ENCODE results near the gene VSTM4. TPM values are rescaled to one million over a fixed set of nuclear protein-coding genes. Genes with fewer than 3 reads are reported as not detected.

VSTM4 gene
- total RNA-seq, 1 experiment from 2014 or later, result not detected

GRCh38 chr10:49112098-49112497, 3.2 kb downstream of the VSTM4 start:
- no peak overlapping the region for H3K27ac ChIP-seq
- no peaks in the 10 kb centered on the region for H3K79me2 ChIP-seq (ENCODE audit: low read depth)
- H3K4me3 ChIP-seq, result no peak overlapping the region
- intact Hi-C loops (cut with micrococcal nuclease; ENCODE audit: unreplicated experiment), result no loop called here
- peak in 1 of 2 experiments; percentile 16 for DNase-seq
- no TSS peak for BruUV-seq (replicated peaks)
- H3K27me3 ChIP-seq (ENCODE audit: insufficient read depth, low read depth), result peaks cover 53% of the 10 kb centered on the region
- POLR2A ChIA-PET (ENCODE audit: unreplicated experiment), result no interaction called here
- H3K4me1 ChIP-seq (replicated peaks; ENCODE audit: insufficient read depth), result no peaks in the 10 kb centered on the region
- CTCF ChIA-PET, result no interaction called here
- no peak overlapping the region for H3K4me2 ChIP-seq
- H2AFZ ChIP-seq, result no peak overlapping the region
- TF ChIP-seq CTCF (conservative IDR thresholded peaks at IDR 0.05) (no peak), EZH2 (IDR thresholded peaks at IDR 0.05; ENCODE audit: low read depth) (no peak)
- no peaks in the 10 kb centered on the region for H3F3A ChIP-seq (ENCODE audit: insufficient read depth, low read depth)
- H3K9me2 ChIP-seq (ENCODE audit: insufficient read depth), result no peaks in the 10 kb centered on the region
- no peaks in the 10 kb centered on the region for H4K20me1 ChIP-seq (ENCODE audit: insufficient read depth)
- H3K36me3 ChIP-seq (ENCODE audit: low read depth), result no peaks in the 10 kb centered on the region
- H3K9me3 ChIP-seq (ENCODE audit: insufficient read depth, low read depth), result no peaks in the 10 kb centered on the region

GRCh38 chr10:49111320-49111698, 4.0 kb downstream of the VSTM4 start:
- CTCF ChIA-PET, result no interaction called here
- no peak overlapping the region for H2AFZ ChIP-seq
- no peaks in the 10 kb centered on the region for H3F3A ChIP-seq (ENCODE audit: insufficient read depth, low read depth)
- H4K20me1 ChIP-seq (ENCODE audit: insufficient read depth), result no peaks in the 10 kb centered on the region
- no peaks in the 10 kb centered on the region for H3K9me3 ChIP-seq (ENCODE audit: insufficient read depth, low read depth)
- H3K4me3 ChIP-seq, result no peak overlapping the region
- POLR2A ChIA-PET (ENCODE audit: unreplicated experiment), result no interaction called here
- TF ChIP-seq CTCF (conservative IDR thresholded peaks at IDR 0.05), result no peak
- TF ChIP-seq EZH2 (IDR thresholded peaks at IDR 0.05; ENCODE audit: low read depth), result no peak
- H3K79me2 ChIP-seq (ENCODE audit: low read depth), result no peaks in the 10 kb centered on the region
- no peak for DNase-seq
- H3K27ac ChIP-seq, result no peak overlapping the region
- H3K27me3 ChIP-seq (ENCODE audit: insufficient read depth, low read depth), result peaks cover 53% of the 10 kb centered on the region
- BruUV-seq (replicated peaks), result no TSS peak
- no peaks in the 10 kb centered on the region for H3K9me2 ChIP-seq (ENCODE audit: insufficient read depth)
- H3K36me3 ChIP-seq (ENCODE audit: low read depth), result no peaks in the 10 kb centered on the region
- intact Hi-C loops (cut with micrococcal nuclease; ENCODE audit: unreplicated experiment), result no loop called here
- no peak overlapping the region for H3K4me2 ChIP-seq
- no peaks in the 10 kb centered on the region for H3K4me1 ChIP-seq (replicated peaks; ENCODE audit: insufficient read depth)

- DNase-seq, result no peak
- POLR2A ChIA-PET (ENCODE audit: unreplicated experiment), result no interaction called here
- no TSS peak for BruUV-seq (replicated peaks)
- H3K9me2 ChIP-seq (ENCODE audit: insufficient read depth), result no peaks in the 10 kb centered on the region
- no peak overlapping the region for H3K4me2 ChIP-seq
- peaks cover 53% of the 10 kb centered on the region for H3K27me3 ChIP-seq (ENCODE audit: insufficient read depth, low read depth)
- H3K4me1 ChIP-seq (replicated peaks; ENCODE audit: insufficient read depth), result no peaks in the 10 kb centered on the region
- H3K27ac ChIP-seq, result no peak overlapping the region
- H3K4me3 ChIP-seq, result no peak overlapping the region
- H3F3A ChIP-seq (ENCODE audit: insufficient read depth, low read depth), result no peaks in the 10 kb centered on the region
- H3K79me2 ChIP-seq (ENCODE audit: low read depth), result no peaks in the 10 kb centered on the region
- H3K36me3 ChIP-seq (ENCODE audit: low read depth), result no peaks in the 10 kb centered on the region
- no peaks in the 10 kb centered on the region for H3K9me3 ChIP-seq (ENCODE audit: insufficient read depth, low read depth)
- H2AFZ ChIP-seq, result no peak overlapping the region
- no peaks in the 10 kb centered on the region for H4K20me1 ChIP-seq (ENCODE audit: insufficient read depth)
- intact Hi-C loops (cut with micrococcal nuclease; ENCODE audit: unreplicated experiment), result no loop called here
- CTCF ChIA-PET, result no interaction called here
- no peak for TF ChIP-seq CTCF (conservative IDR thresholded peaks at IDR 0.05)
- TF ChIP-seq EZH2 (IDR thresholded peaks at IDR 0.05; ENCODE audit: low read depth), result no peak
Measured at GRCh38 chr10:49110684-49111319, 4.5 kb downstream of the VSTM4 start.

All from PC-9 (cell line).